ENCODE measurements around the gene DGLUCY. TPM values are rescaled to one million over a fixed set of nuclear protein-coding genes. Genes with fewer than 3 reads are reported as not detected.
"Not testable (repeated sequence)": the region's sequence is repeated elsewhere in the genome, so short reads cannot be mapped to it uniquely, and the experiment has no call there.

DGLUCY gene
- total RNA-seq, 1 donor from 2014 or later, result 53.8 TPM

GRCh38 chr14:91243074-91243471, 129.2 kb downstream of the DGLUCY start:
- ATAC-seq (no peak), DNase-seq (ENCODE audit: low spot score) (no peak)
- intact Hi-C loops (cut with DNase I), result no loop called here

GRCh38 chr14:91244501-91244901, 130.6 kb downstream of the DGLUCY start, which contains the start of gene GPR68:
Gene GPR68 (minus strand): TSS chr14:91244704. CDS start chr14:91235050, 9,654 bp downstream.
- DNase-seq (ENCODE audit: low spot score) (no peak), ATAC-seq (peak; percentile 44)

GRCh38 chr14:91245029-91245428, 131.2 kb downstream of the DGLUCY start:
- intact Hi-C loops (cut with DNase I), result no loop called here
- no peak for DNase-seq (ENCODE audit: low spot score)
- peak; percentile 31 for ATAC-seq

More at GRCh38 chr14:91244501-91244901, 130.6 kb downstream of the DGLUCY start, which contains the start of gene GPR68:
- intact Hi-C loops (cut with DNase I), result no loop called here

- DNase-seq (ENCODE audit: low spot score); ATAC-seq; intact Hi-C loops (cut with DNase I): not testable (repeated sequence)
These were observed 131.7 kb downstream of the DGLUCY start for GRCh38 chr14:91245616-91246015.

- ATAC-seq (peak; percentile 8), DNase-seq (ENCODE audit: low spot score) (no peak)
- intact Hi-C loops (cut with DNase I), result no loop called here
These were observed 132.4 kb downstream of the DGLUCY start for GRCh38 chr14:91246051-91246852.

- DNase-seq (ENCODE audit: low spot score) (no peak), ATAC-seq (no peak)
- intact Hi-C loops (cut with DNase I), result no loop called here
These were observed 136.2 kb downstream of the DGLUCY start for GRCh38 chr14:91249841-91250616.

- no peak for DNase-seq (ENCODE audit: low spot score)
- no peak for ATAC-seq
- intact Hi-C loops (cut with DNase I), result no loop called here
These were observed 137.0 kb downstream of the DGLUCY start for GRCh38 chr14:91250912-91251311.

GRCh38 chr14:91252871-91253794, 139.3 kb downstream of the DGLUCY start:
- peak; percentile 25 for ATAC-seq
- intact Hi-C loops (cut with DNase I), result no loop called here
- no peak for DNase-seq (ENCODE audit: low spot score)

- intact Hi-C loops (cut with DNase I), result no loop called here
- DNase-seq (ENCODE audit: low spot score) (no peak), ATAC-seq (peak; percentile 7)
These were observed 140.0 kb downstream of the DGLUCY start for GRCh38 chr14:91253795-91254323.

- intact Hi-C loops (cut with DNase I), result no loop called here
- ATAC-seq (no peak), DNase-seq (ENCODE audit: low spot score) (no peak)
These were observed 140.6 kb downstream of the DGLUCY start for GRCh38 chr14:91254461-91254860.

GRCh38 chr14:91255026-91255695, 141.3 kb downstream of the DGLUCY start:
- intact Hi-C loops (cut with DNase I), result no loop called here
- no peak for DNase-seq (ENCODE audit: low spot score)
- ATAC-seq, result no peak

GRCh38 chr14:91256661-91257060, 142.8 kb downstream of the DGLUCY start:
- intact Hi-C loops (cut with DNase I), result no loop called here
- DNase-seq (ENCODE audit: low spot score) (no peak), ATAC-seq (no peak)

- ATAC-seq, result no peak
- intact Hi-C loops (cut with DNase I), result no loop called here
- no peak for DNase-seq (ENCODE audit: low spot score)
These were observed 143.6 kb downstream of the DGLUCY start for GRCh38 chr14:91257328-91258010.

GRCh38 chr14:91258011-91258618, 144.2 kb downstream of the DGLUCY start:
- intact Hi-C loops (cut with DNase I), result no loop called here
- no peak for DNase-seq (ENCODE audit: low spot score)
- ATAC-seq, result no peak

- no peak for ATAC-seq
- DNase-seq (ENCODE audit: low spot score), result no peak
- intact Hi-C loops (cut with DNase I), result no loop called here
These were observed 145.0 kb downstream of the DGLUCY start for GRCh38 chr14:91258876-91259275.

- ATAC-seq, result no peak
- DNase-seq (ENCODE audit: low spot score), result no peak
- intact Hi-C loops (cut with DNase I), result no loop called here
These were observed 147.2 kb downstream of the DGLUCY start for GRCh38 chr14:91261115-91261514.

- intact Hi-C loops (cut with DNase I), result no loop called here
- DNase-seq (ENCODE audit: low spot score) (no peak), ATAC-seq (no peak)
These were observed 148.2 kb downstream of the DGLUCY start for GRCh38 chr14:91261986-91262549.

Measured in sciatic nerve (tissue), 2 donors.